Right forelimb (tissue), 1 donor: ENCODE measurements around the gene SNRPB2.

ENCODE experiments used
- DNase-seq: peaks from one replicate; pipeline ENCODE4 v3.0.0-alpha.2; 2018

Gene SNRPB2

GRCh38 chr20:16729565-16730460 lies at the start of gene SNRPB2:
Gene SNRPB2 (plus strand): TSS chr20:16730026. CDS start chr20:16731703, 1,677 bp downstream.
- peak; percentile 95 for DNase-seq

- DNase-seq: no peak
Observed at GRCh38 chr20:16684416-16684815, 45.4 kb upstream of the SNRPB2 start.

GRCh38 chr20:16689906-16690305 lies 39.9 kb upstream of the SNRPB2 start:
- no peak for DNase-seq

- no peak for DNase-seq
Observed at GRCh38 chr20:16691381-16691780, 38.4 kb upstream of the SNRPB2 start.

GRCh38 chr20:16692009-16692408 lies 37.8 kb upstream of the SNRPB2 start:
- DNase-seq: no peak

- DNase-seq: no peak
Observed at GRCh38 chr20:16692442-16692841, 37.4 kb upstream of the SNRPB2 start.

- DNase-seq: no peak
Observed at GRCh38 chr20:16693278-16693677, 36.5 kb upstream of the SNRPB2 start.

- DNase-seq: no peak
Observed at GRCh38 chr20:16694161-16694560, 35.7 kb upstream of the SNRPB2 start.

- no peak for DNase-seq
Observed at GRCh38 chr20:16695628-16696027, 34.2 kb upstream of the SNRPB2 start.

GRCh38 chr20:16699293-16699692 lies 30.5 kb upstream of the SNRPB2 start:
- DNase-seq: no peak

GRCh38 chr20:16701296-16701695 lies 28.5 kb upstream of the SNRPB2 start:
- no peak for DNase-seq

GRCh38 chr20:16703570-16703969 lies 26.3 kb upstream of the SNRPB2 start:
- DNase-seq: no peak

GRCh38 chr20:16707674-16708073 lies 22.2 kb upstream of the SNRPB2 start:
- DNase-seq: no peak

GRCh38 chr20:16708602-16709001 lies 21.2 kb upstream of the SNRPB2 start:
- no peak for DNase-seq

- DNase-seq: no peak
Observed at GRCh38 chr20:16709017-16709416, 20.8 kb upstream of the SNRPB2 start.

- no peak for DNase-seq
Observed at GRCh38 chr20:16710781-16711180, 19.0 kb upstream of the SNRPB2 start.

GRCh38 chr20:16711661-16712258 lies 18.1 kb upstream of the SNRPB2 start:
- DNase-seq: no peak

GRCh38 chr20:16712511-16712947 lies 17.3 kb upstream of the SNRPB2 start:
- no peak for DNase-seq

- no peak for DNase-seq
Observed at GRCh38 chr20:16713066-16713465, 16.8 kb upstream of the SNRPB2 start.

GRCh38 chr20:16714242-16714641 lies 15.6 kb upstream of the SNRPB2 start:
- DNase-seq: no peak

- DNase-seq: no peak
Observed at GRCh38 chr20:16714751-16715150, 15.1 kb upstream of the SNRPB2 start.

GRCh38 chr20:16719421-16719820 lies 10.4 kb upstream of the SNRPB2 start:
- no peak for DNase-seq

GRCh38 chr20:16729080-16729479 lies 746 bp upstream of the SNRPB2 start:
- DNase-seq: no peak

GRCh38 chr20:16732506-16733152 lies 2.8 kb downstream of the SNRPB2 start:
- no peak for DNase-seq
